PC-3 (cell line): ENCODE measurements around the gene MBIP.

Experiments used
- EZH2 ChIP-seq: fragments of 300-600 bp; sonication (generic); IDR thresholded peaks from one replicate; pipeline ENCODE4 v1.6.1; 2017; ENCODE audit warnings: antibody characterized with exemption, mild to moderate bottlenecking, low read length; ENCODE audit not compliant: unreplicated experiment
- EZH2phosphoT487 ChIP-seq: fragments of 300-600 bp; sonication (generic); IDR thresholded peaks from 2 replicates; pipeline ENCODE4 v1.6.1; 2018; ENCODE audit warnings: mild to moderate bottlenecking, antibody characterized with exemption, low read length, borderline replicate concordance
- TF ChIP-seq, protein P1 (sequence below): fragments of 300-600 bp; sonication (generic); conservative IDR thresholded peaks from 2 replicates; pipeline ENCODE4 v1.5.1; 2017; ENCODE audit warnings: antibody characterized with exemption, low read depth, mild to moderate bottlenecking, low read length

DNA sequence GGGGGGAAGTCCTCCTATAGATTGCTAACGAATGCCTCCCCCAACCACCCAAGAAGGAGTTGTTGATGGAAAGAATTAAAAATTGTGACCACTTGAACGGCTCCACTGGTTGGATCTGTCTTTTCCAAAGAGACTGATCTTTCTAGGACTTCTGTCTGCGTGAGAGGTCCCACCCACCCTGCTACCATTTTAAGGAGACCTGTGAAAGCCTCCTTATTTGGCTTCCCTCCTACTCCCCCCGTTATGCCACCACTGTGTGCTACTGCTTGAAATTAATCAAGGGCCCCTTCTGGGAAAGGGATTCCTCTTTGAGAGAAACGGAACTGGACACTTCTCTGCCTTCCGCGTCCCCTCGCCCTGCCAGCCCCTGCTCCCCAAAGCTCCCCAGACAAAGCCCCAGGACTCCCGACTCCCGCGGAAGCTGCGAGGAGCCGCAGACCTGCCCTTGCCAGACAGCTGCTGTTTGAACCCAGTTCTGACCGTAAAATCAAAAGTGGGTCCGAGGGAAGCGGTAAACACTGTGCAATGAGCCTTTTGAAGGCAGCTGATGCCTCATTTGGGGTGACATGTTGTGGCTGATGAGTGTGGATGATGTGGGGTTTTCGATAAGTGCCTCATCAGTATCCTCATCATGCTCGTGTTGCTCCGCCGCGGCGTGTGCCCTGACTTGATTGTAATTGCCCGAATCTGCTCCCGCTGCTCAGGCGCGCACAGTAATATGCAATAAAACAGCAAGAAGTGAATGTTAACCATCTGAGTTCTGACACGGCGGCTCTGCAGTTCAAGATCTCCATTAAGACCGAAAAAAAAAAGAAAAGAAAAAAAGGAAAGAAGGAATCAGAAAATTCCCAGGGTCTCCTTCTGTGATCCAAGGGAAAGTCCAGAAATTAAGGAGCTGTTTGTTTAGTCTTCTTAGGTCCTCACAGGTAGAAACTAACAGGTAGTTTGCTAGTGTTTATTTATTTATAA, 48.2 kb downstream of the MBIP start:
- TF ChIP-seq, protein P1, sequence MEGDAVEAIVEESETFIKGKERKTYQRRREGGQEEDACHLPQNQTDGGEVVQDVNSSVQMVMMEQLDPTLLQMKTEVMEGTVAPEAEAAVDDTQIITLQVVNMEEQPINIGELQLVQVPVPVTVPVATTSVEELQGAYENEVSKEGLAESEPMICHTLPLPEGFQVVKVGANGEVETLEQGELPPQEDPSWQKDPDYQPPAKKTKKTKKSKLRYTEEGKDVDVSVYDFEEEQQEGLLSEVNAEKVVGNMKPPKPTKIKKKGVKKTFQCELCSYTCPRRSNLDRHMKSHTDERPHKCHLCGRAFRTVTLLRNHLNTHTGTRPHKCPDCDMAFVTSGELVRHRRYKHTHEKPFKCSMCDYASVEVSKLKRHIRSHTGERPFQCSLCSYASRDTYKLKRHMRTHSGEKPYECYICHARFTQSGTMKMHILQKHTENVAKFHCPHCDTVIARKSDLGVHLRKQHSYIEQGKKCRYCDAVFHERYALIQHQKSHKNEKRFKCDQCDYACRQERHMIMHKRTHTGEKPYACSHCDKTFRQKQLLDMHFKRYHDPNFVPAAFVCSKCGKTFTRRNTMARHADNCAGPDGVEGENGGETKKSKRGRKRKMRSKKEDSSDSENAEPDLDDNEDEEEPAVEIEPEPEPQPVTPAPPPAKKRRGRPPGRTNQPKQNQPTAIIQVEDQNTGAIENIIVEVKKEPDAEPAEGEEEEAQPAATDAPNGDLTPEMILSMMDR, result no peak
- TF ChIP-seq EZH2, result no peak
- no peak for TF ChIP-seq EZH2phosphoT487
